Measurements from ENCODE around the gene SMYD3.

DNA sequence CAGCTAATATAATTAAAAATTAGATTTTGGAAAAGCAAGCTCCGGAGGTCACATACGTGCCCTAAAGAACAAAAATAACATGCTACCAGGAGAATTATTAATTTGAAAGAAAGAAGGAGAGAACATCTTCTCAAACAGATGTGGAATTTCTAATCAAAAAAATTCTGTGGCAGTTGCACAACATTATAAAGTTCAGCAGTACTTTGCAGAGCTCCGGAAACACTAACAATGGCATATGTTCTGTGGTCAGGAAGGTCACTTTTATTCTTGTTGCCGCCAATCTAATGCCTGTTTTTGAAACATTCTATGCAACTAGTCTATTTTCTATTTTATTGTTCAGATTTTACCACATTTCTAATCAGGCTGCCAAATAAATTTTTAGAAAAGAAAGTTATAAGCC, 186.8 kb downstream of the SMYD3 start:
- TF ChIP-seq POLR2A (IDR thresholded peaks at IDR 0.05; ENCODE audit: low read length) (no peak), JUNB (IDR thresholded peaks at IDR 0.05) (no peak), ESRRA (IDR thresholded peaks at IDR 0.05; ENCODE audit: borderline replicate concordance, low read length) (no peak), EP300 (IDR thresholded peaks at IDR 0.05) (no peak), CEBPB (IDR thresholded peaks at IDR 0.05) (no peak), ZSCAN20 (CRISPR knock-in tag; IDR thresholded peaks at IDR 0.05) (no peak), RCOR1 (IDR thresholded peaks at IDR 0.05; ENCODE audit: low read depth, low read length) (no peak), TP53 (CRISPR knock-in tag; IDR thresholded peaks at IDR 0.05) (no peak), CHD2 (IDR thresholded peaks at IDR 0.05; ENCODE audit: low read length, partially characterized antibody) (no peak)
- TF ChIP-seq, protein P1, sequence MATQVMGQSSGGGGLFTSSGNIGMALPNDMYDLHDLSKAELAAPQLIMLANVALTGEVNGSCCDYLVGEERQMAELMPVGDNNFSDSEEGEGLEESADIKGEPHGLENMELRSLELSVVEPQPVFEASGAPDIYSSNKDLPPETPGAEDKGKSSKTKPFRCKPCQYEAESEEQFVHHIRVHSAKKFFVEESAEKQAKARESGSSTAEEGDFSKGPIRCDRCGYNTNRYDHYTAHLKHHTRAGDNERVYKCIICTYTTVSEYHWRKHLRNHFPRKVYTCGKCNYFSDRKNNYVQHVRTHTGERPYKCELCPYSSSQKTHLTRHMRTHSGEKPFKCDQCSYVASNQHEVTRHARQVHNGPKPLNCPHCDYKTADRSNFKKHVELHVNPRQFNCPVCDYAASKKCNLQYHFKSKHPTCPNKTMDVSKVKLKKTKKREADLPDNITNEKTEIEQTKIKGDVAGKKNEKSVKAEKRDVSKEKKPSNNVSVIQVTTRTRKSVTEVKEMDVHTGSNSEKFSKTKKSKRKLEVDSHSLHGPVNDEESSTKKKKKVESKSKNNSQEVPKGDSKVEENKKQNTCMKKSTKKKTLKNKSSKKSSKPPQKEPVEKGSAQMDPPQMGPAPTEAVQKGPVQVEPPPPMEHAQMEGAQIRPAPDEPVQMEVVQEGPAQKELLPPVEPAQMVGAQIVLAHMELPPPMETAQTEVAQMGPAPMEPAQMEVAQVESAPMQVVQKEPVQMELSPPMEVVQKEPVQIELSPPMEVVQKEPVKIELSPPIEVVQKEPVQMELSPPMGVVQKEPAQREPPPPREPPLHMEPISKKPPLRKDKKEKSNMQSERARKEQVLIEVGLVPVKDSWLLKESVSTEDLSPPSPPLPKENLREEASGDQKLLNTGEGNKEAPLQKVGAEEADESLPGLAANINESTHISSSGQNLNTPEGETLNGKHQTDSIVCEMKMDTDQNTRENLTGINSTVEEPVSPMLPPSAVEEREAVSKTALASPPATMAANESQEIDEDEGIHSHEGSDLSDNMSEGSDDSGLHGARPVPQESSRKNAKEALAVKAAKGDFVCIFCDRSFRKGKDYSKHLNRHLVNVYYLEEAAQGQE (IDR thresholded peaks at IDR 0.05), result no peak
- TF ChIP-seq, protein P2, sequence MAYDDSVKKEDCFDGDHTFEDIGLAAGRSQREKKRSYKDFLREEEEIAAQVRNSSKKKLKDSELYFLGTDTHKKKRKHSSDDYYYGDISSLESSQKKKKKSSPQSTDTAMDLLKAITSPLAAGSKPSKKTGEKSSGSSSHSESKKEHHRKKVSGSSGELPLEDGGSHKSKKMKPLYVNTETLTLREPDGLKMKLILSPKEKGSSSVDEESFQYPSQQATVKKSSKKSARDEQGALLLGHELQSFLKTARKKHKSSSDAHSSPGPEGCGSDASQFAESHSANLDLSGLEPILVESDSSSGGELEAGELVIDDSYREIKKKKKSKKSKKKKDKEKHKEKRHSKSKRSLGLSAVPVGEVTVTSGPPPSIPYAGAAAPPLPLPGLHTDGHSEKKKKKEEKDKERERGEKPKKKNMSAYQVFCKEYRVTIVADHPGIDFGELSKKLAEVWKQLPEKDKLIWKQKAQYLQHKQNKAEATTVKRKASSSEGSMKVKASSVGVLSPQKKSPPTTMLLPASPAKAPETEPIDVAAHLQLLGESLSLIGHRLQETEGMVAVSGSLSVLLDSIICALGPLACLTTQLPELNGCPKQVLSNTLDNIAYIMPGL (CRISPR knock-in tag; IDR thresholded peaks at IDR 0.05; ENCODE audit: borderline replicate concordance), result no peak
- TF ChIP-seq, protein P3, sequence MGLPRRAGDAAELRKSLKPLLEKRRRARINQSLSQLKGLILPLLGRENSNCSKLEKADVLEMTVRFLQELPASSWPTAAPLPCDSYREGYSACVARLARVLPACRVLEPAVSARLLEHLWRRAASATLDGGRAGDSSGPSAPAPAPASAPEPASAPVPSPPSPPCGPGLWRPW (IDR thresholded peaks at IDR 0.05), result no peak
- TF ChIP-seq, protein P4, sequence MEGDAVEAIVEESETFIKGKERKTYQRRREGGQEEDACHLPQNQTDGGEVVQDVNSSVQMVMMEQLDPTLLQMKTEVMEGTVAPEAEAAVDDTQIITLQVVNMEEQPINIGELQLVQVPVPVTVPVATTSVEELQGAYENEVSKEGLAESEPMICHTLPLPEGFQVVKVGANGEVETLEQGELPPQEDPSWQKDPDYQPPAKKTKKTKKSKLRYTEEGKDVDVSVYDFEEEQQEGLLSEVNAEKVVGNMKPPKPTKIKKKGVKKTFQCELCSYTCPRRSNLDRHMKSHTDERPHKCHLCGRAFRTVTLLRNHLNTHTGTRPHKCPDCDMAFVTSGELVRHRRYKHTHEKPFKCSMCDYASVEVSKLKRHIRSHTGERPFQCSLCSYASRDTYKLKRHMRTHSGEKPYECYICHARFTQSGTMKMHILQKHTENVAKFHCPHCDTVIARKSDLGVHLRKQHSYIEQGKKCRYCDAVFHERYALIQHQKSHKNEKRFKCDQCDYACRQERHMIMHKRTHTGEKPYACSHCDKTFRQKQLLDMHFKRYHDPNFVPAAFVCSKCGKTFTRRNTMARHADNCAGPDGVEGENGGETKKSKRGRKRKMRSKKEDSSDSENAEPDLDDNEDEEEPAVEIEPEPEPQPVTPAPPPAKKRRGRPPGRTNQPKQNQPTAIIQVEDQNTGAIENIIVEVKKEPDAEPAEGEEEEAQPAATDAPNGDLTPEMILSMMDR (IDR thresholded peaks at IDR 0.05), result no peak
- TF ChIP-seq, protein P5, sequence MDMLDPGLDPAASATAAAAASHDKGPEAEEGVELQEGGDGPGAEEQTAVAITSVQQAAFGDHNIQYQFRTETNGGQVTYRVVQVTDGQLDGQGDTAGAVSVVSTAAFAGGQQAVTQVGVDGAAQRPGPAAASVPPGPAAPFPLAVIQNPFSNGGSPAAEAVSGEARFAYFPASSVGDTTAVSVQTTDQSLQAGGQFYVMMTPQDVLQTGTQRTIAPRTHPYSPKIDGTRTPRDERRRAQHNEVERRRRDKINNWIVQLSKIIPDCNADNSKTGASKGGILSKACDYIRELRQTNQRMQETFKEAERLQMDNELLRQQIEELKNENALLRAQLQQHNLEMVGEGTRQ (IDR thresholded peaks at IDR 0.05), result no peak
